Measurements from ENCODE around the gene MUTYH. TPM values are rescaled to one million over a fixed set of nuclear protein-coding genes. Genes with fewer than 3 reads are reported as not detected.

MUTYH gene
- total RNA-seq, 4 donors from 2014 or later = 12.6 to 49.2 (median 26.3) TPM

DNA sequence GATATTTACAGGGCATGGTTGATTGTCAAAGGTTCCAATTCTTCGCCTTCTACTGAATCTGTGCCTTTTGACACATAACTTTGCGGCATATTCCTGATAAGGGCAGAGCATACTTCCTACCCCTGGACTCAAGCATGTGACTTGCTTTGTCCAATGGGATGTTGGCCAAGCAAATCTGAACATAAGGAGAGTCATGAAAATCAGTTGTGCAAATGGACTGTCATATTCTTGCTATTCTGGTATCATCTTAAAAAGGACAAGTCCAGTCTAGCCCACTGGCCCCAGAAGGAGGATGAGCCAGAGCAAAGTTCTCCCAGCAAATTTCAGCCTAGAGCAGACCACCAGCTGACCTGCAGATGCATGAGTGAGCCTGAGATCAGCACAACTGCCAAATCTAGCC lies 41.0 kb upstream of the MUTYH start:
- TF ChIP-seq POLR2A (IDR thresholded peaks at IDR 0.05) = no peak
- TF ChIP-seq, protein P1, sequence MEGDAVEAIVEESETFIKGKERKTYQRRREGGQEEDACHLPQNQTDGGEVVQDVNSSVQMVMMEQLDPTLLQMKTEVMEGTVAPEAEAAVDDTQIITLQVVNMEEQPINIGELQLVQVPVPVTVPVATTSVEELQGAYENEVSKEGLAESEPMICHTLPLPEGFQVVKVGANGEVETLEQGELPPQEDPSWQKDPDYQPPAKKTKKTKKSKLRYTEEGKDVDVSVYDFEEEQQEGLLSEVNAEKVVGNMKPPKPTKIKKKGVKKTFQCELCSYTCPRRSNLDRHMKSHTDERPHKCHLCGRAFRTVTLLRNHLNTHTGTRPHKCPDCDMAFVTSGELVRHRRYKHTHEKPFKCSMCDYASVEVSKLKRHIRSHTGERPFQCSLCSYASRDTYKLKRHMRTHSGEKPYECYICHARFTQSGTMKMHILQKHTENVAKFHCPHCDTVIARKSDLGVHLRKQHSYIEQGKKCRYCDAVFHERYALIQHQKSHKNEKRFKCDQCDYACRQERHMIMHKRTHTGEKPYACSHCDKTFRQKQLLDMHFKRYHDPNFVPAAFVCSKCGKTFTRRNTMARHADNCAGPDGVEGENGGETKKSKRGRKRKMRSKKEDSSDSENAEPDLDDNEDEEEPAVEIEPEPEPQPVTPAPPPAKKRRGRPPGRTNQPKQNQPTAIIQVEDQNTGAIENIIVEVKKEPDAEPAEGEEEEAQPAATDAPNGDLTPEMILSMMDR (IDR thresholded peaks at IDR 0.05) = no peak
- intact Hi-C loops (cut with DNase I; ENCODE audit: low total_unique reads) = no loop called here
- no peak overlapping the region for H3K4me3 ChIP-seq
- no peaks in the 10 kb centered on the region for H3K4me1 ChIP-seq
- no peaks in the 10 kb centered on the region for H3K9me3 ChIP-seq
- H3K27me3 ChIP-seq = no peaks in the 10 kb centered on the region
- no peak for DNase-seq
- no peak overlapping the region for H3K27ac ChIP-seq
- H3K36me3 ChIP-seq = no peaks in the 10 kb centered on the region

DNA sequence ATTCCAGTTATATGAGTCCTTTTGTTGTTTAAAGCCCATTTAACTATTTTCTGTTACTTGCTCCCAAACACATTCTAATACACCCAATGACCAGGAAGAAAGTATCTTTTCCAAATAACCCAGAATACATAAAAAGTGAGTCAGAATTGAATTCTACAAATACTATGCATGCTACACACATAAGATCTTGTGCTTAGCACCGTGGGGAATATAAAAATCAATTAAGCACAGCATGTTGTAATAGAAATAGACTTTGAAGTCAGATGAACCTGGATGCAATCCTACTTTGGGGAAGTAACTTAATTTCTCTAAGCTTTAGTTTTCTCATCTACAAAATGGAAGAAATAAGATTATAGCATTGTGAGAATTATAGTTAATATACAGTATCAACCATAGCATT lies 40.5 kb upstream of the MUTYH start:
- Histone ChIP-seq H3K9me3 (no peaks in the 10 kb centered on the region), H3K27me3 (no peaks in the 10 kb centered on the region), H3K4me1 (no peaks in the 10 kb centered on the region), H3K4me3 (no peak overlapping the region), H3K27ac (no peak overlapping the region), H3K36me3 (no peaks in the 10 kb centered on the region)
- no peak for DNase-seq
- no peak for TF ChIP-seq POLR2A (IDR thresholded peaks at IDR 0.05)
- intact Hi-C loops (cut with DNase I; ENCODE audit: low total_unique reads) = no loop called here

DNA sequence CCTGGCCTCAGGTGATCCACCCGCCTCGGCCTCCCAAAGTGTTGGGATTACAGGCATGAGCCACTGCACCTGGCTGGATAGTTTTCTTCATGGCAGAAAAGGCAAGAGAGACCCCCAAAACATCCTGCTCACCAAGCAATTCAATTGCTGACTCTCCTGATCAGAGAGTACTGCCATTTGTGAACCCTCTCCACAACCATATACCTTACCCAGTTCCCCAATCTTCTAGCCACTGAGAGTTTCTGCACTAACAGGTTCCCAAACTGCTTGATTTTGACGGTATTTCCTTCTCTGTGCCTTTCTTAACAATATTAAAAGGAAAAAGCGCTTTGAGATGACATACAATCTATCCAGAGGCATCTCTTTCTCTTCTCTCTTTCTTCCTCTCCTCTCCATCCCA lies 39.9 kb upstream of the MUTYH start:
- no peaks in the 10 kb centered on the region for H3K9me3 ChIP-seq
- no peaks in the 10 kb centered on the region for H3K36me3 ChIP-seq
- no peak for DNase-seq
- no peak overlapping the region for H3K4me3 ChIP-seq
- H3K27me3 ChIP-seq = no peaks in the 10 kb centered on the region
- H3K27ac ChIP-seq = no peak overlapping the region
- intact Hi-C loops (cut with DNase I; ENCODE audit: low total_unique reads) = no loop called here
- H3K4me1 ChIP-seq = no peaks in the 10 kb centered on the region
- TF ChIP-seq, protein P1 (IDR thresholded peaks at IDR 0.05) = no peak
- no peak for TF ChIP-seq POLR2A (IDR thresholded peaks at IDR 0.05)

DNA sequence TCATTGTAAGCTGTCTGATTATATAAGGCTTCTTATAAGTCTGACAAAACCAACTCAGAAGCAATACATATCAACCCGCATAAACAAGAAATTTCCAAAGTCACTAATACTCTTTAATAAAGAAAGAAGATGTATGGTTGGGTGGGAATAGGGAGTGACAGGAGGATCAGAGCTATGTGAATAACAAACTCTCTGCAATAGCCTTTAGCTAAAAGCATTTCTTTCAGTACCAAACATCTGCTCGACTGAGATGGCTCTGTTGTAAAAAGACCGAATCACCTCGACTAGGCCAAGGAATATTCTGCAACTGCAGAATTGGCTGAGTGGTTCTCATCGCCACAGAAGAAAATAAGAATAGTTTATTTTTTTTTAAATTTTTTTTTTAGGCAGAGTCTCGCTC lies 39.3 kb upstream of the MUTYH start:
- intact Hi-C loops (cut with DNase I; ENCODE audit: low total_unique reads) = no loop called here
- Histone ChIP-seq H3K4me1 (no peaks in the 10 kb centered on the region), H3K36me3 (no peaks in the 10 kb centered on the region), H3K9me3 (no peaks in the 10 kb centered on the region), H3K27ac (no peak overlapping the region), H3K27me3 (no peaks in the 10 kb centered on the region), H3K4me3 (no peak overlapping the region)
- DNase-seq = no peak
- no peak for TF ChIP-seq POLR2A (IDR thresholded peaks at IDR 0.05)

DNA sequence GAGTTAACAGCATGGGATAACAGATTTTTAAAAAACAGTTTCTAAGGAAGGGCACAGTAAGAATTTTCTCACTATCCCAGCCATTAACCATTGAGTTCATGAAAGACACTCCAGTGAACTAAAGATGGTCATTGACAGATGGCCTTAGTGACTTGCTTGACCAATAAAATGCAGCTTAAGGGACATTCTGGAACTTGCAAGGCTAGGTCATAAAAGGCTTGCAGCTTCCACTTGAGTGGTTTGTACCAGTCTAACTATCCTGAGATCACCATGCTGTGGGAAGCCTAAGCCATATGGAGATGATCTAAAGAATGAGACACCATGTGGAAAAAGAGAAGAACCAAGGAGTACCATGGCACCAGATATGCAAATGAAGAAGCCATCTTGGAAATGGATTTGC lies 37.9 kb upstream of the MUTYH start:
- Histone ChIP-seq H3K27ac (no peak overlapping the region), H3K27me3 (no peaks in the 10 kb centered on the region), H3K36me3 (no peaks in the 10 kb centered on the region), H3K4me3 (no peak overlapping the region), H3K4me1 (no peaks in the 10 kb centered on the region), H3K9me3 (no peaks in the 10 kb centered on the region)
- no peak for DNase-seq
- intact Hi-C loops (cut with DNase I; ENCODE audit: low total_unique reads) = no loop called here
- TF ChIP-seq, protein P1 (IDR thresholded peaks at IDR 0.05) = no peak
- no peak for TF ChIP-seq POLR2A (IDR thresholded peaks at IDR 0.05)

DNA sequence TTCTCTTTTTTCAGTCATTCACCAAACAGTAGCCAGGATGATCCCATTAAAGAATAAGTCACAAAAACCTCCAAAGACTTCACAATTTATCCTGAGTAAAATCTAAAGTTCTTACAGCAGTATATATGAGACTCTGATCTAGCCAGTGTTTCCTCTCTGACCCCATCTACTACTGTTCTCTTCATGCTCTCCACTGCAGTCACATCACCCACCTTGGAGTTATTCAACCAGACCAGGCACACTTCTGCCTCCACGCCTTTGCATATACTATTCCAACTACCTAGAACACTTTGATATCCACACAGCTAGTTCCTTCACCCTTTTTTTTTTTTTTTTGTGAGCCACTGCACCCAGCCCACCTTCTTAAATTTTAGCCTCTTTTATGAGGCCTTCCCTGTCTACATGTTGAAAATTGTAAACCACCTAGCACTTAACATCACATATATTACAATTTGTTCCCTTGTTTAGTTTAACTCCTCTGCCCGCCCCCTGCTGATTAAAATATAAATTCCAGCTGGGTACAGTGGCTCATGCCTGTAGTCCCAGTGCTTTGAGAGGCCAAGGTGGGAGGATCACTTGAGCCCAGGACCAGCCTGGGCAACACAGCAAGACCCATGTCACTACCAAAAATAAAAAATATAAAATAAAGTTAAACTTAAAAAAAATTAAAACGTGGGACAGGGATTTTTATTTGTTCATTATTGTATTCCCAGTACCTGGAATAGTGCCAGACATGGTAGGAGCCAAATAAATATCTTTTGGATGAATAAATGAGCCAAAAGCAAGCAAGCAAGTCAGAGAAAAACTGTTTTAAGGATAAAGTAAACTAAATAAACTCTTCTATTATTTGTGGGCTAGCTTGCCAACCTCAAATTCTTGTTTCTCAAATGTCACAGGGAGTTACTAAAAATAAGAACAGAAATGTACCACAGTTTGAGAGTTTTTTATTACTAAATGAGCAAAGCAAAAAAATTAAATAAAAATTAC lies 35.2 kb upstream of the MUTYH start:
- no peaks in the 10 kb centered on the region for H3K36me3 ChIP-seq
- DNase-seq = no peak
- H3K27ac ChIP-seq = no peak overlapping the region
- TF ChIP-seq POLR2A (IDR thresholded peaks at IDR 0.05) = no peak
- TF ChIP-seq, protein P1 (IDR thresholded peaks at IDR 0.05) = no peak
- no peaks in the 10 kb centered on the region for H3K27me3 ChIP-seq
- no peak overlapping the region for H3K4me3 ChIP-seq
- H3K4me1 ChIP-seq = no peaks in the 10 kb centered on the region
- no peaks in the 10 kb centered on the region for H3K9me3 ChIP-seq
- intact Hi-C loops (cut with DNase I; ENCODE audit: low total_unique reads) = no loop called here

Data from uterus (tissue), 4 donors.